ENCODE results near the gene CXCR6. TPM values are rescaled to one million over a fixed set of nuclear protein-coding genes. Genes with fewer than 3 reads are reported as not detected.

The CXCR6 gene
- total and polyA plus RNA-seq, 2 of the 8 experiments (the other 6 are each of a cell fraction or from before 2014, with no cell fraction given): not detected

GRCh38 chr3:45947361-45947760, 4.1 kb downstream of the CXCR6 start (continued):
- TF ChIP-seq CHD7 (IDR thresholded peaks at IDR 0.05; ENCODE audit: insufficient replicate concordance, low read length): no peak
- no peak for TF ChIP-seq TEAD4 (IDR thresholded peaks at IDR 0.05; ENCODE audit: low read depth, low read length)
- no peak for TF ChIP-seq BACH1 (IDR thresholded peaks at IDR 0.05; ENCODE audit: low read length)
- no peak for TF ChIP-seq MAFK (IDR thresholded peaks at IDR 0.05; ENCODE audit: low read depth, low read length)
